ENCODE measurements around the gene SLX9.

- TF ChIP-seq, protein P1, sequence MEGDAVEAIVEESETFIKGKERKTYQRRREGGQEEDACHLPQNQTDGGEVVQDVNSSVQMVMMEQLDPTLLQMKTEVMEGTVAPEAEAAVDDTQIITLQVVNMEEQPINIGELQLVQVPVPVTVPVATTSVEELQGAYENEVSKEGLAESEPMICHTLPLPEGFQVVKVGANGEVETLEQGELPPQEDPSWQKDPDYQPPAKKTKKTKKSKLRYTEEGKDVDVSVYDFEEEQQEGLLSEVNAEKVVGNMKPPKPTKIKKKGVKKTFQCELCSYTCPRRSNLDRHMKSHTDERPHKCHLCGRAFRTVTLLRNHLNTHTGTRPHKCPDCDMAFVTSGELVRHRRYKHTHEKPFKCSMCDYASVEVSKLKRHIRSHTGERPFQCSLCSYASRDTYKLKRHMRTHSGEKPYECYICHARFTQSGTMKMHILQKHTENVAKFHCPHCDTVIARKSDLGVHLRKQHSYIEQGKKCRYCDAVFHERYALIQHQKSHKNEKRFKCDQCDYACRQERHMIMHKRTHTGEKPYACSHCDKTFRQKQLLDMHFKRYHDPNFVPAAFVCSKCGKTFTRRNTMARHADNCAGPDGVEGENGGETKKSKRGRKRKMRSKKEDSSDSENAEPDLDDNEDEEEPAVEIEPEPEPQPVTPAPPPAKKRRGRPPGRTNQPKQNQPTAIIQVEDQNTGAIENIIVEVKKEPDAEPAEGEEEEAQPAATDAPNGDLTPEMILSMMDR (optimal IDR thresholded peaks at IDR 0.05 in 1 of 3, IDR thresholded peaks at IDR 0.05 in 1 of 3, conservative IDR thresholded peaks at IDR 0.05 in 1 of 3; ENCODE audit: extremely low read depth in 1 of 3, insufficient read depth in 2 of 3, low read length in 3 of 3): no peak
- no peak for TF ChIP-seq EZH2 (IDR thresholded peaks at IDR 0.05; ENCODE audit: low read length)
These were observed 73.5 kb downstream of the SLX9 start for GRCh38 chr21:45013260-45013841.

Data from keratinocyte (primary cell).